GM18951 (cell line): ENCODE measurements around the gene RBFA.

ENCODE experiments used
- POLR2A ChIP-seq: IDR thresholded peaks from 4 replicates; pipeline ENCODE4 v1.6.1; 2011; ENCODE audit warnings: mild to moderate bottlenecking; ENCODE audit not compliant: insufficient read length, insufficient read depth; ENCODE audit errors: extremely low read depth
- in situ Hi-C: fragments of 300-500 bp; cut with MboI; formaldehyde crosslinking; loops from one replicate; pipeline ENCODE4 v1.12.0; 2022; ENCODE audit warnings: low sequenced_read_pairs, mixed read lengths, inconsistent platforms; ENCODE audit not compliant: unreplicated experiment

RBFA gene

GRCh38 chr18:80075940-80076339 lies 41.7 kb downstream of the RBFA start:
- no peak for TF ChIP-seq POLR2A
- in situ Hi-C loops = no loop called here

- TF ChIP-seq POLR2A = no peak
- in situ Hi-C loops = no loop called here
These were observed 42.1 kb downstream of the RBFA start for GRCh38 chr18:80076379-80076778.

GRCh38 chr18:80077873-80078272 lies 43.6 kb downstream of the RBFA start:
- no peak for TF ChIP-seq POLR2A
- in situ Hi-C loops = no loop called here
